ENCODE measurements around the gene ZBTB7C. TPM values are rescaled to one million over a fixed set of nuclear protein-coding genes. Genes with fewer than 3 reads are reported as not detected.
A peak's percentile ranks its signal among the peaks of the same experiment; 100 is the strongest.

The ZBTB7C gene
- total and polyA plus RNA-seq, 2 of the 8 experiments (the other 6 are each of a cell fraction or from before 2014, with no cell fraction given), result 0.15 to 0.45 TPM

GRCh38 chr18:48446582-48447225, 37.5 kb upstream of the ZBTB7C start (continued):
- TF ChIP-seq, protein P1, sequence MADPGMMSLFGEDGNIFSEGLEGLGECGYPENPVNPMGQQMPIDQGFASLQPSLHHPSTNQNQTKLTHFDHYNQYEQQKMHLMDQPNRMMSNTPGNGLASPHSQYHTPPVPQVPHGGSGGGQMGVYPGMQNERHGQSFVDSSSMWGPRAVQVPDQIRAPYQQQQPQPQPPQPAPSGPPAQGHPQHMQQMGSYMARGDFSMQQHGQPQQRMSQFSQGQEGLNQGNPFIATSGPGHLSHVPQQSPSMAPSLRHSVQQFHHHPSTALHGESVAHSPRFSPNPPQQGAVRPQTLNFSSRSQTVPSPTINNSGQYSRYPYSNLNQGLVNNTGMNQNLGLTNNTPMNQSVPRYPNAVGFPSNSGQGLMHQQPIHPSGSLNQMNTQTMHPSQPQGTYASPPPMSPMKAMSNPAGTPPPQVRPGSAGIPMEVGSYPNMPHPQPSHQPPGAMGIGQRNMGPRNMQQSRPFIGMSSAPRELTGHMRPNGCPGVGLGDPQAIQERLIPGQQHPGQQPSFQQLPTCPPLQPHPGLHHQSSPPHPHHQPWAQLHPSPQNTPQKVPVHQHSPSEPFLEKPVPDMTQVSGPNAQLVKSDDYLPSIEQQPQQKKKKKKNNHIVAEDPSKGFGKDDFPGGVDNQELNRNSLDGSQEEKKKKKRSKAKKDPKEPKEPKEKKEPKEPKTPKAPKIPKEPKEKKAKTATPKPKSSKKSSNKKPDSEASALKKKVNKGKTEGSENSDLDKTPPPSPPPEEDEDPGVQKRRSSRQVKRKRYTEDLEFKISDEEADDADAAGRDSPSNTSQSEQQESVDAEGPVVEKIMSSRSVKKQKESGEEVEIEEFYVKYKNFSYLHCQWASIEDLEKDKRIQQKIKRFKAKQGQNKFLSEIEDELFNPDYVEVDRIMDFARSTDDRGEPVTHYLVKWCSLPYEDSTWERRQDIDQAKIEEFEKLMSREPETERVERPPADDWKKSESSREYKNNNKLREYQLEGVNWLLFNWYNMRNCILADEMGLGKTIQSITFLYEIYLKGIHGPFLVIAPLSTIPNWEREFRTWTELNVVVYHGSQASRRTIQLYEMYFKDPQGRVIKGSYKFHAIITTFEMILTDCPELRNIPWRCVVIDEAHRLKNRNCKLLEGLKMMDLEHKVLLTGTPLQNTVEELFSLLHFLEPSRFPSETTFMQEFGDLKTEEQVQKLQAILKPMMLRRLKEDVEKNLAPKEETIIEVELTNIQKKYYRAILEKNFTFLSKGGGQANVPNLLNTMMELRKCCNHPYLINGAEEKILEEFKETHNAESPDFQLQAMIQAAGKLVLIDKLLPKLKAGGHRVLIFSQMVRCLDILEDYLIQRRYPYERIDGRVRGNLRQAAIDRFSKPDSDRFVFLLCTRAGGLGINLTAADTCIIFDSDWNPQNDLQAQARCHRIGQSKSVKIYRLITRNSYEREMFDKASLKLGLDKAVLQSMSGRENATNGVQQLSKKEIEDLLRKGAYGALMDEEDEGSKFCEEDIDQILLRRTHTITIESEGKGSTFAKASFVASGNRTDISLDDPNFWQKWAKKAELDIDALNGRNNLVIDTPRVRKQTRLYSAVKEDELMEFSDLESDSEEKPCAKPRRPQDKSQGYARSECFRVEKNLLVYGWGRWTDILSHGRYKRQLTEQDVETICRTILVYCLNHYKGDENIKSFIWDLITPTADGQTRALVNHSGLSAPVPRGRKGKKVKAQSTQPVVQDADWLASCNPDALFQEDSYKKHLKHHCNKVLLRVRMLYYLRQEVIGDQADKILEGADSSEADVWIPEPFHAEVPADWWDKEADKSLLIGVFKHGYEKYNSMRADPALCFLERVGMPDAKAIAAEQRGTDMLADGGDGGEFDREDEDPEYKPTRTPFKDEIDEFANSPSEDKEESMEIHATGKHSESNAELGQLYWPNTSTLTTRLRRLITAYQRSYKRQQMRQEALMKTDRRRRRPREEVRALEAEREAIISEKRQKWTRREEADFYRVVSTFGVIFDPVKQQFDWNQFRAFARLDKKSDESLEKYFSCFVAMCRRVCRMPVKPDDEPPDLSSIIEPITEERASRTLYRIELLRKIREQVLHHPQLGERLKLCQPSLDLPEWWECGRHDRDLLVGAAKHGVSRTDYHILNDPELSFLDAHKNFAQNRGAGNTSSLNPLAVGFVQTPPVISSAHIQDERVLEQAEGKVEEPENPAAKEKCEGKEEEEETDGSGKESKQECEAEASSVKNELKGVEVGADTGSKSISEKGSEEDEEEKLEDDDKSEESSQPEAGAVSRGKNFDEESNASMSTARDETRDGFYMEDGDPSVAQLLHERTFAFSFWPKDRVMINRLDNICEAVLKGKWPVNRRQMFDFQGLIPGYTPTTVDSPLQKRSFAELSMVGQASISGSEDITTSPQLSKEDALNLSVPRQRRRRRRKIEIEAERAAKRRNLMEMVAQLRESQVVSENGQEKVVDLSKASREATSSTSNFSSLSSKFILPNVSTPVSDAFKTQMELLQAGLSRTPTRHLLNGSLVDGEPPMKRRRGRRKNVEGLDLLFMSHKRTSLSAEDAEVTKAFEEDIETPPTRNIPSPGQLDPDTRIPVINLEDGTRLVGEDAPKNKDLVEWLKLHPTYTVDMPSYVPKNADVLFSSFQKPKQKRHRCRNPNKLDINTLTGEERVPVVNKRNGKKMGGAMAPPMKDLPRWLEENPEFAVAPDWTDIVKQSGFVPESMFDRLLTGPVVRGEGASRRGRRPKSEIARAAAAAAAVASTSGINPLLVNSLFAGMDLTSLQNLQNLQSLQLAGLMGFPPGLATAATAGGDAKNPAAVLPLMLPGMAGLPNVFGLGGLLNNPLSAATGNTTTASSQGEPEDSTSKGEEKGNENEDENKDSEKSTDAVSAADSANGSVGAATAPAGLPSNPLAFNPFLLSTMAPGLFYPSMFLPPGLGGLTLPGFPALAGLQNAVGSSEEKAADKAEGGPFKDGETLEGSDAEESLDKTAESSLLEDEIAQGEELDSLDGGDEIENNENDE (IDR thresholded peaks at IDR 0.05; ENCODE audit: insufficient replicate concordance, low read length), result no peak
- TF ChIP-seq, protein P2, sequence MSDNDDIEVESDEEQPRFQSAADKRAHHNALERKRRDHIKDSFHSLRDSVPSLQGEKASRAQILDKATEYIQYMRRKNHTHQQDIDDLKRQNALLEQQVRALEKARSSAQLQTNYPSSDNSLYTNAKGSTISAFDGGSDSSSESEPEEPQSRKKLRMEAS (IDR thresholded peaks at IDR 0.05), result peak; percentile 40; the same call in 1 of the 2 replicates
- TF ChIP-seq GABPA (IDR thresholded peaks at IDR 0.05; ENCODE audit: borderline replicate concordance, insufficient read depth, low read length) (no peak), HDAC6 (IDR thresholded peaks at IDR 0.05; ENCODE audit: low read depth, low read length) (no peak), POLR2A (IDR thresholded peaks at IDR 0.05; ENCODE audit: control extremely low read depth in 1 of 2, low read depth in 2 of 2, low read length in 2 of 2) (no peak), CTCF (IDR thresholded peaks at IDR 0.05; ENCODE audit: control extremely low read depth in 1 of 3, insufficient read depth in 1 of 3, low read depth in 1 of 3, low read length in 3 of 3) (peak; percentile 83 to 97 (median 96)), JUN (IDR thresholded peaks at IDR 0.05; ENCODE audit: low read depth, low read length) (no peak)
